GM21737 (cell line): ENCODE measurements around the gene CYP2S1.
"Not testable (repeated sequence)": the region's sequence is repeated elsewhere in the genome, so short reads cannot be mapped to it uniquely, and the experiment has no call there.

Source experiments
- ATAC-seq: cut with Tn5 transposase; IDR thresholded peaks from one replicate; pipeline ENCODE4 v1.9.1; 2021; ENCODE audit warnings: mild to moderate bottlenecking, moderate library complexity; ENCODE audit not compliant: unreplicated experiment

Gene CYP2S1

GRCh38 chr19:41225238-41226052 is 32.4 kb downstream of the CYP2S1 start:
- ATAC-seq: no peak

GRCh38 chr19:41226053-41226873 is 33.2 kb downstream of the CYP2S1 start:
- no peak for ATAC-seq

DNA sequence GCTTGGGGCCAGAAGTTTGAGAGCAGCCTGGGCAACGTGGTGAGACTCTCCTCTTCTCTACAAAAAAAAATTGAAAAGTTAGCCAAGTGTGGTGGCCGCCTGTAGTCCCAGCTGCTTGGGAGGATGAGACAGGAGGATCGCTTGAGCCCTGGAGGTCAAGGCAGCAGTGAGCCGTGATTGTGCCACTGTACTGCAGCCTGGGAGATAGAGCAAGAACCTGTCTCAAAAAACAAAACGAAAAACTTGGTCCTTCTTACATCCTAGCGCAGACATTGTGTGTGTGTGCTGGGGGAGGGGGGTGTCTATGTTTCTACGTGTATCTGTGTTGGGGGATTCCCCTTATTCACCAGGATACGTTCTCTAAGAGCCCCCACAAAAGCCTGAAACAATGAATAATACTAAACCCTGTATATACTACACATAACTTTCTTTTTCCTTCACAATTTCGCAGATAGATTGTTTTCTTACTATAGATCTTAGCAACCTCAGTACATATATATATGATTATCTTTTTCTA is 33.9 kb downstream of the CYP2S1 start:
- ATAC-seq: no peak

- ATAC-seq: no peak
These were observed 35.5 kb downstream of the CYP2S1 start for GRCh38 chr19:41228486-41228885.

DNA sequence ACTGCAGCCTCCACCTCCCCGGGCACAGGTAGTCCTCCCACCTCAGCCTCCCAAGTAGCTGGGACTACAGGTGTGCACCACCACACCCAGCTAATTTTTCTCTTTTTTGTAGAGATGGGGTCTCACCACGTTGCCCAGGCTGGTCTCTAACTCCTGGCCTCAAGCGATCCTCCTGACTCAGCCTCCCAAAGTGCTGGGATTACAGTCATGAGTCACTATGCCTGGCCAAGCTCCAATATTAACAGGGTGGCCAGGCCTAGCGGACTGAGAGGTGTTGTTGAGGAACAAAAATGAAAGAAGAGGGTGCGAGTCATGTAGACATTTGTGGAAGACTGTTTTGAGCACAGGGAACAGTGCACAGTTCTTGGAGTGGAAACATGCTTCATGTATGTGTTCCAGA is 36.3 kb downstream of the CYP2S1 start:
- ATAC-seq: not testable (repeated sequence)

DNA sequence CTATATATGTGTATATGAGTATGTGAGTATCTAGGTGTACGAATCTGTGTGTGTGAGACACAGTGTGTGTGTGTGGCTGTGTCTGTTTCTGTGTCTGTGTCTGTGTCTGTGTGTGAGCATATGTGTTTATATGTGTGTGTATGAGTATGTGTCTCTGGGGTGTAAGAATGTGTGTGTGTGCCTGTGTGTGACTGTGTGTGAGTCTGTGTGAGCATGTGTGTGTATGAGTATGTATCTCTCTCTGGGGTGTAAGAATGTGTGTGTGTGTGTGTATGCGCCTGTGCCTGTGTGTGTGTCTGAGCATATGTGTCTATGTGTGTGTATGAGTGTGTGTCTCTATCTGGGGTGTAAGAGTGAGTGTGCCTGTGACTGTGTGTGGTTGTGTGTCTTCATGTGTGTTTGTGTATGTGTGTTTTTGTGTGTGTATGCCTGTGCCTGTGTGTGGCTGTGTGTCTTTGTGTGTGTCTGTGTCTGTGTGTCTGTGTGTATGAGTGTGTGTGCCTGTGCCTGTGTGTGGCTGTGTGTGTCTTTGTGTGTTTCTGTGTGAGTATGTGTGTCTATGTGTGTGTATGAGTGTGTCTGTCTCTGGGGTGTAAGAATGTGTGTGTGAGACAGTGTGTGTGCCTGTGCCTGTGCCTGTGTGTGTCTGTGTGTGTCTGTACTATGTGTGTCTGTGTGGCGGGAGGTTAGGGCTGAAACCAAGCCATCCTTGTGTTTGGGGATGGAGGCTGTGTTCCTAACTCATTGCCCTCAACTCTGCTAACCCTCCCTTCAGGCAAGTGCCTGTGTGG is 37.2 kb downstream of the CYP2S1 start:
- no peak for ATAC-seq

GRCh38 chr19:41232686-41233085 is 39.7 kb downstream of the CYP2S1 start:
- no peak for ATAC-seq

- ATAC-seq: no peak
These were observed 40.8 kb downstream of the CYP2S1 start for GRCh38 chr19:41233748-41234240.

- no peak for ATAC-seq
These were observed 41.6 kb downstream of the CYP2S1 start for GRCh38 chr19:41234512-41235168.

- ATAC-seq: no peak
These were observed 42.5 kb downstream of the CYP2S1 start for GRCh38 chr19:41235480-41235879.

DNA sequence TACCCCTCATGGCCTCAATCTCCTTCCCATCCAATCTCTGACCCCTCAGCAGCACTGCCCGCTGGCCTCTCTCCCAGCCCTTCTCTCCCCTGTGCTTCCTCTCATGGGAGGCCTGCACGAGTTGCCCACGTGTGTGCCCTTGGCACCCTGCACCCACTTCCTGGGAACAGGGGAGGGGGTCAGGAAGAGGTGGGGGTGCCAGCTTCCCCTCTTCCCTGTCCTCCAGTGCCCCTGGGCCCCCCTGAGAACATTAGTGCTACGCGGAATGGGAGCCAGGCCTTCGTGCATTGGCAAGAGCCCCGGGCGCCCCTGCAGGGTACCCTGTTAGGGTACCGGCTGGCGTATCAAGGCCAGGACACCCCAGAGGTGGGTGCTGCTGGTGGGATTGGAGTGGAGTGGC is 45.2 kb downstream of the CYP2S1 start:
- ATAC-seq: no peak

- no peak for ATAC-seq
These were observed 46.3 kb downstream of the CYP2S1 start for GRCh38 chr19:41239363-41239762.

- no peak for ATAC-seq
These were observed 47.0 kb downstream of the CYP2S1 start for GRCh38 chr19:41239961-41240574.

- ATAC-seq: no peak
These were observed 48.8 kb downstream of the CYP2S1 start for GRCh38 chr19:41241859-41242258.

DNA sequence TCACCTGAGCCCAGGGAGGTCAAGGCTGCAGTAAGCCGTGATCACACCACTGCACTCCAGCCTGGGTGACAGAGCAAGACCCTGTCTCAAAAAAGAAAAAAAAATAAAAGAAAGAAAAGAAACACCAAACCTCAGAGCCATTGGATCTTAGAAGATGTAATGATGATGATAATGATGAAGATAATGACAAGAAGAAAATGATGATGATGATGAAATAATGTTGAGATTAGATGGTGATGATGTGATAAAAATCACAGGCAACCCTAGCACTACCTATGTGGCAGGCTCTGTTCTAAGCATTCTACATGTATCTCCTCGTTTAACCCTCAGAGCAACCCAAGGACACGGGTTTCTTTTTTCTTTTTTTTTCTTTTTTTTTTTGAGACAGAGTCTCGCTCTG is 51.1 kb downstream of the CYP2S1 start:
- ATAC-seq: no peak

GRCh38 chr19:41245843-41246242 is 52.8 kb downstream of the CYP2S1 start:
- ATAC-seq: no peak

DNA sequence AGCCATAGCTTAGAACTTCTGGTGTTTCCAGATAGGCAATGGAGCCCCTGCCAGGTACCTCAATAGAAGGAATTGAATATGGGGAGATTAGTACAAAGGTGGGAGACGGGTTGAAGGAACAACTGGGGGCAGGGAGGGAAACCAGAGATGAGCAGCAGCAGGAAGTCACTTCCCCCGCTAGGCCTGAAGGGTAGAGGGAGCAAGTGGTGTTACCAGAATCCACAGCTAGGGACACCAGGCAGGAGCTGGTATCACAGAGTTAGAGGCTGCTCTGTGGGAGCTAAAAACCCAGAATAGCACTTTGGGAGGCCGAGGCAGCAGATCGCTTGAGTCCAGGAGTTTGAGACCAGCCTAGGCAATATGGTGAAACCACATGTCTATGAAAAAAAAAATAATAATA is 55.9 kb downstream of the CYP2S1 start:
- no peak for ATAC-seq

DNA sequence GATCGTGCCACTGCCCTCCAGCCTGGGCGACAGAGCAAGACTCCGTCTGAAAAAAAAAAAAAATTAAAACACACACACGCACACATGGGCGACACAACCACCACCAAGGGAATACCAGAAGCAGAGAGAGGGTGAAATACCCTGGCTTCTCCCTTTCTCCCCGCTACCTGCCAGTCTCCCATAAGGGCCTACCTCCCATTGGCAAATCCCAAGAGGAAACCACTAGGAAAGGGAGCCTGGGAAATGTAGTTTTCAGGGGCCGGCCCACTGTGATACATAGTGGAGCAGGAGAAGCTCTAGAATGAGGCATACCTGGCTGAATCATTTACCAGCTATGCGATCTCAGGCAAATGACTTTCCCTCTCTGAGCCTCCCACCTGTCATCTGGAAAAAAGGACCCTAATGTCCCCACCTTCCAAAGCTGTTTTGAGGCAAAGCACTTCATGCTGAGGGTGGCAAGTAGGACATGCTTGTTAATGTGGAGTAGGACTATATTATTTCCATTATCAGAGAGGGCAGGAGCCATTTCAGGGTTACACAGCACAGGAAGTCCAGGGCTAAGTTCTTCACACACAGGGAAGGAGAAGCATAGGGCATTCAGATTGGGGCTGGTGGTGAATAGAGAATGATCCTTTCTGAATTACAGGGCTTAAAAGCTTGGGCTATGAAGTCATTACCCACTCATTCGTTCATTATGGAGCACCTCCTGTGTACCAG is 56.8 kb downstream of the CYP2S1 start:
- ATAC-seq: no peak

DNA sequence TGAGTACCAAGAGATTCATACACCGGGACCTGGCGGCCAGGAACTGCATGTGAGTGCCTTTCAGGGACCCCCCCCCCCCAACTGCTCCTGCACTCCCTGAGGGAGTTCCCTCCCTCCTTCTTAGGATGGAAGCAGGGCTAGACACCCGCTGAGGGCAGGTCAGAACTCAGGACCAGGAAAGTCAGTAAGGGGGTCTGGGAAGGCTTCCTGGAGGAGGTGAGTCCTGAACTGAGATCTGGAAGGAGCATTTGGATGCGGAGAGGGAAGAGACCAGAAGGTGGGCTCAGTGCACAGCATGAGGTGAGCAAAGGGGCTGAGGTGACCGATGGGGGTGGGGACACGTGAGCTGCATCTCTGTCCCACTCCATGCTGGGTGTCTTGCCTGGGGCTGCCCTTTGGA is 60.6 kb downstream of the CYP2S1 start:
- ATAC-seq: no peak
